ENCODE measurements around the gene LRRC32.
"Not testable (repeated sequence)": the region's sequence is repeated elsewhere in the genome, so short reads cannot be mapped to it uniquely, and the experiment has no call there.

The LRRC32 gene

GRCh38 chr11:76648061-76648460 lies 22.5 kb downstream of the LRRC32 start:
- DNase-seq (ENCODE audit: low spot score) = no peak

- DNase-seq (ENCODE audit: low spot score) = no peak
These were observed 23.5 kb downstream of the LRRC32 start for GRCh38 chr11:76646882-76647534.

- DNase-seq (ENCODE audit: low spot score) = no peak
These were observed 26.0 kb downstream of the LRRC32 start for GRCh38 chr11:76644591-76644990.

- not testable (repeated sequence) for DNase-seq (ENCODE audit: low spot score)
These were observed 26.8 kb downstream of the LRRC32 start for GRCh38 chr11:76643711-76644110.

- peak; percentile 5 for DNase-seq (ENCODE audit: low spot score)
These were observed 28.2 kb downstream of the LRRC32 start for GRCh38 chr11:76642341-76642740.

GRCh38 chr11:76641905-76642304 lies 28.6 kb downstream of the LRRC32 start:
- DNase-seq (ENCODE audit: low spot score) = no peak

- DNase-seq (ENCODE audit: low spot score) = no peak
These were observed 30.0 kb downstream of the LRRC32 start for GRCh38 chr11:76640501-76640900.

GRCh38 chr11:76639621-76640020 lies 30.9 kb downstream of the LRRC32 start:
- DNase-seq (ENCODE audit: low spot score) = peak; percentile 5

- DNase-seq (ENCODE audit: low spot score) = peak; percentile 4
These were observed 32.0 kb downstream of the LRRC32 start for GRCh38 chr11:76638270-76639197.

- peak; percentile 5 for DNase-seq (ENCODE audit: low spot score)
These were observed 32.9 kb downstream of the LRRC32 start for GRCh38 chr11:76637491-76638269.

GRCh38 chr11:76636826-76637460 lies 33.6 kb downstream of the LRRC32 start:
- DNase-seq (ENCODE audit: low spot score) = no peak

GRCh38 chr11:76635991-76636738 lies 34.4 kb downstream of the LRRC32 start:
- peak; percentile 3 for DNase-seq (ENCODE audit: low spot score)

GRCh38 chr11:76634886-76635285 lies 35.7 kb downstream of the LRRC32 start:
- no peak for DNase-seq (ENCODE audit: low spot score)

- no peak for DNase-seq (ENCODE audit: low spot score)
These were observed 38.1 kb downstream of the LRRC32 start for GRCh38 chr11:76632492-76632891.

GRCh38 chr11:76631566-76632308 lies 38.8 kb downstream of the LRRC32 start:
- DNase-seq (ENCODE audit: low spot score) = no peak

- DNase-seq (ENCODE audit: low spot score) = no peak
These were observed 39.8 kb downstream of the LRRC32 start for GRCh38 chr11:76630600-76631281.

GRCh38 chr11:76629853-76630599 lies 40.5 kb downstream of the LRRC32 start:
- DNase-seq (ENCODE audit: low spot score) = peak; percentile 11

- DNase-seq (ENCODE audit: low spot score) = no peak
These were observed 41.3 kb downstream of the LRRC32 start for GRCh38 chr11:76629116-76629852.

Measured in D341Med (cell line).